H1 (cell line): Measurements from ENCODE around the gene TDRD3. TPM values are rescaled to one million over a fixed set of nuclear protein-coding genes. Genes with fewer than 3 reads are reported as not detected.

Source experiments
- EP300 ChIP-seq, 2 experiments: IDR thresholded peaks; 1 replicate in 1 of 2; 2 replicates in 1 of 2; pipeline ENCODE4 v1.6.1; 2011 to 2012; ENCODE audit warnings: low read depth in 2 of 2, low read length in 2 of 2, mild to moderate bottlenecking in 2 of 2, borderline replicate concordance in 1 of 2, inconsistent platforms in 1 of 2, moderate library complexity in 1 of 2
- JUN ChIP-seq: IDR thresholded peaks from 2 replicates; pipeline ENCODE4 v1.6.1; 2011; ENCODE audit warnings: low read depth, mild to moderate bottlenecking, improper control_type of control experiment, low read length
- RNF2 ChIP-seq: fragments of 200-900, 300-1000 bp; sonication (generic); IDR thresholded peaks from 2 replicates; pipeline ENCODE4 v1.7.1; 2016; ENCODE audit warnings: borderline replicate concordance, low read depth, mild to moderate bottlenecking, antibody characterized with exemption, low read length; ENCODE audit not compliant: poor library complexity, severe bottlenecking; ENCODE audit errors: missing control alignments
- SAP30 ChIP-seq: fragments of 300-600 bp; sonication (generic); IDR thresholded peaks from 2 replicates; pipeline ENCODE4 v1.7.1; 2012; ENCODE audit warnings: low read length, moderate library complexity, mild to moderate bottlenecking, inconsistent platforms; ENCODE audit not compliant: insufficient read depth, insufficient replicate concordance
- SP2 ChIP-seq: IDR thresholded peaks from 2 replicates; pipeline ENCODE4 v1.6.1; 2012; ENCODE audit warnings: mild to moderate bottlenecking, low read length, inconsistent platforms
- SUZ12 ChIP-seq: fragments of 200-600 bp; sonication (generic); IDR thresholded peaks from 2 replicates; pipeline ENCODE4 v1.6.1; 2012; ENCODE audit warnings: mild to moderate bottlenecking, inconsistent platforms, low read length, moderate library complexity, mixed read lengths
- polyA plus RNA-seq, 7 experiments: library from polyadenylated mRNA; depleted of rRNA in 3 of 7; stranded (reverse) in 5 of 7; unstranded in 2 of 7; fragments of >200 nt in 5 of 7; fragments of 200-250 nt in 2 of 7; gene quantifications; 1 replicate in 5 of 7; 2 replicates in 1 of 7; 4 replicates in 1 of 7; pipeline versions ENCODE4 v1.2.1 to v1.2.3, GENCODE V29; 2011 to 2013; ENCODE audit warnings: missing spikeins in 2 of 7, mixed read lengths in 2 of 7
- total RNA-seq: library from RNA; stranded (reverse); fragmentation: NEBNext Ultra II Directional; extraction: Animal tissue kit (Norgen Biotek cat#: 25700); gene quantifications from 2 replicates; pipeline ENCODE4 v1.2.1, GENCODE V29; 2021

Gene TDRD3
- total and polyA plus RNA-seq, 2 of the 8 experiments (the other 6 are each of a cell fraction or from before 2014, with no cell fraction given) = 2.5 to 14.7 TPM

- TF ChIP-seq JUN = no peak
- no peak for TF ChIP-seq SAP30
- TF ChIP-seq SUZ12 = no peak
- no peak for TF ChIP-seq SP2
- TF ChIP-seq RNF2 = no peak
- no peak for TF ChIP-seq EP300 (IDR thresholded peaks at IDR 0.05; ENCODE audit: borderline replicate concordance in 1 of 2, low read depth in 2 of 2, low read length in 2 of 2)
Observed at GRCh38 chr13:60491531-60491930, 94.5 kb downstream of the TDRD3 start (continued).
